ENCODE data around the gene ILF2.
"Not testable (repeated sequence)": the region's sequence is repeated elsewhere in the genome, so short reads cannot be mapped to it uniquely, and the experiment has no call there.

ILF2 gene

GRCh38 chr1:153679337-153680119, 8.7 kb upstream of the ILF2 start:
- H3K4me3 ChIP-seq = peak overlapping the region; percentile 69
- peak overlapping the region; percentile 67 for H3K9ac ChIP-seq
- peaks cover 32% of the 10 kb centered on the region for H3K4me1 ChIP-seq
- peak overlapping the region; percentile 57; the same call in 1 of the 2 replicates for H3K27ac ChIP-seq
- no peaks in the 10 kb centered on the region for H4K20me1 ChIP-seq
- no peaks in the 10 kb centered on the region for H3K36me3 ChIP-seq
- TF ChIP-seq Cebpa-rat (IDR thresholded peaks at IDR 0.05) = no peak
- H3K4me2 ChIP-seq = peak overlapping the region; percentile 88
- no peaks in the 10 kb centered on the region for H3K9me3 ChIP-seq
- peaks cover 49% of the 10 kb centered on the region for H3K27me3 ChIP-seq

- peak within 1 kb of the TSS; percentile 57; the same call in 1 of the 2 replicates for H3K27ac ChIP-seq
- peak within 1 kb of the TSS; percentile 88 for H3K4me2 ChIP-seq
- peaks cover 32% of the 10 kb centered on the region for H3K4me1 ChIP-seq
- no peak for TF ChIP-seq Cebpa-rat (IDR thresholded peaks at IDR 0.05)
- peak within 1 kb of the TSS; percentile 69 for H3K4me3 ChIP-seq
- H4K20me1 ChIP-seq = no peaks in the 10 kb centered on the region
- H3K27me3 ChIP-seq = peaks cover 49% of the 10 kb centered on the region
- no peaks in the 10 kb centered on the region for H3K9me3 ChIP-seq
- H3K36me3 ChIP-seq = no peaks in the 10 kb centered on the region
- H3K9ac ChIP-seq = peak within 1 kb of the TSS; percentile 67
These were observed 7.9 kb upstream of the ILF2 start, which contains the start of gene NPR1 for GRCh38 chr1:153678519-153679336. Gene NPR1, plus strand, starts transcription at chr1:153678688. Its CDS starts 421 bp downstream, at chr1:153679109.

DNA sequence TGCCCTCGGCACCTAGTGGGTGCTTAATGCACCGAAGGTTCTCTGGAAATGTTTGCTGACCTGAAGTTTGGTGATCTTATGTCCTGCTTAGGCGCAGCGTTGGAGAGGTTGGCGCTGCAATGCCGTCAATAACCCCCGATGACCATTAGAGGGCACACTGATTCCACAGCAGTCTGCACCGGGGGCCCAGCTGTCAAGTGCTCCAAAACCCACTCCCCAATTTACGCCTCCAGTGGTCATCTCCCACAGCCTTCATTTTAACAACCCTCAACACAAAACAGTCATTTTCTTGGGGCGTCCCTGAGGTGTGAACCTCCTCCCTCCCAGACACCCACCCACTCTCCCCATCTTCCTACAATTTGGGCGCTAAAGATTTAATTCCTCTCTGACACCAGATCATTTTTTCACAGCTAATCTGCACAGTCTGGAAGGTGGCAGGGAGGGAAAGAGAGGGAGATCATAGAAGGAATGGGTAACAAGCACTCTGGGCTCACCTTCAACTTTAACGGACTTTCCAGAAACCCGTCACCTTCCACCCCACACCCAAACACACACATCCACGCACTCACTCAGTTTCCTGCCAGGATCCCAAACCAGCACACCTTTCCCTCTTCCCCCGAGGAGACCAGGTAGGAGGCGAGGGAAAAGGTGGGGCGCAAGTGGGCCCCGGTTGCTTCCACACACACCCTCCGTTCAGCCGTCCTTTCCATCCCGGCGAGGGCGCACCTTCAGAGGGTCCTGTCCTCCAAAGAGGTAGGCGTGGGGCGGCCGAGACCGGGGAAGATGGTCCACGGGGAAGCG, 7.1 kb upstream of the ILF2 start:
- H3K9ac ChIP-seq = peak overlapping the region; percentile 67

DNA sequence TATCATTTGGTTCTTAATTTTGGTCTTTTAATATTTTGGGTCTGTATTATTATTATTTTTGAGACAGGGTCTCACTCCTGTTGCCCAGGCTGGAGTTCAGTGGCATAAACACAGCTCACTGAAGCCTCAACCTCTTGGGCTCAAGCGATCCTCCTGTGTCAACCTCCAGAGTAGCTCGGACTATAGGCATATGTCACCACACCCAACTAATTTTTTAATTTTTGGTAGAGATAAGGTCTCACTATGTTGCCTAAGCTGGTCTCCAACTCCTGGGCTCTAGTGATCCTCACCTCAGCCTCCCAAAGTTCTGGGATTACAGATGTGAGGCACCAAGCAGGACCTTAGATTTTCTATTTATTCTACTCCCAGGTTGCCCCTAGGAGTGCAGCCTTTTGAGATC, 2.7 kb upstream of the ILF2 start:
- H3K4me2 ChIP-seq = no peak overlapping the region
- H3K36me3 ChIP-seq = peaks cover 13% of the 10 kb centered on the region
- H3K9ac ChIP-seq = no peak overlapping the region
- TF ChIP-seq Cebpa-rat (IDR thresholded peaks at IDR 0.05) = no peak
- H3K4me3 ChIP-seq = no peak overlapping the region
- H4K20me1 ChIP-seq = peaks cover 15% of the 10 kb centered on the region; the same call in 1 of the 2 replicates
- peaks cover 26% of the 10 kb centered on the region for H3K4me1 ChIP-seq
- H3K9me3 ChIP-seq = no peaks in the 10 kb centered on the region
- H3K27me3 ChIP-seq = peaks cover 12% of the 10 kb centered on the region
- no peak overlapping the region for H3K27ac ChIP-seq

More for the DNA sequence above, 7.1 kb upstream of the ILF2 start:
- Histone ChIP-seq H4K20me1 (no peaks in the 10 kb centered on the region), H3K36me3 (no peaks in the 10 kb centered on the region), H3K4me2 (peak overlapping the region; percentile 88), H3K4me1 (peaks cover 32% of the 10 kb centered on the region), H3K9me3 (no peaks in the 10 kb centered on the region), H3K4me3 (peak overlapping the region; percentile 69), H3K27me3 (peaks cover 49% of the 10 kb centered on the region), H3K27ac (peak overlapping the region; percentile 57; the same call in 1 of the 2 replicates)
- no peak for TF ChIP-seq Cebpa-rat (IDR thresholded peaks at IDR 0.05)

DNA sequence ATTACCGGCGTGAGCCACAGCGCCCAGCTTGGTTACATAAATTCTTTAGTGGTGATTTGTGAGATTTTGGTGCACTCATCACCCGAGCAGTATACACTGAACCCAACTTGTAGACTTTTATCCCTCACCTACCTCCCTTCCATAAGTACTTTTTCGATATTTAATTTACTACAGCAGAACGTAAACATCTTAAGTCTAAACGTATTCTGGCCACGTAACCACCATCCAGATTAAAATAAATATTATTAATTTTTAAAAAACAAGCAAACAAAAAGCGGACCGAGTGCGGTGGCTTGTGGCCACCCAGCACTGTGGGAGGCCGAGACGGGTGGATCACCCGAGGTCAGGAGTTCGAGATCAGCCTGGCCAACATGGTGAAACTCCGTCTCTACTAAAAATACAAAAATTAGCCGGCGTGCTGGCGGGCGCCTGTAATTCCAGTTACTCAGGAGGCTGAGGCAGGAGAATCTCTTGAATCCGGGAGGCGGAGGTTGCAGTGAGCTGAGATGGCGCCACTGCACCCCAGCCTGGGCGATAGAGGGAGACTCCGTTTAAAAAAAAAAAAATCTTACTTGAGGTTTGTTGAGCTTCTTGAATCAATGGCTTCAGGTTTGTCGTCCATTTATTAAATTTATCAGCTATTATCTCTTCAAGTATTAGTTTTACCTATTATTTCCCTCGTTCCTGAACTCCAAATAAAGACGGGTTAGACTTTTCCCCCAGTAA, 998 bp upstream of the ILF2 start:
- Histone ChIP-seq H3K4me2 (peak overlapping the region; percentile 73), H4K20me1 (peaks cover 31% of the 10 kb centered on the region), H3K27ac (peak overlapping the region; percentile 57), H3K9ac (peak overlapping the region; percentile 74), H3K36me3 (peaks cover 30% of the 10 kb centered on the region), H3K4me3 (peak overlapping the region; percentile 86), H3K4me1 (peaks cover 22% of the 10 kb centered on the region)
- not testable (repeated sequence) for H3K9me3 ChIP-seq, H3K27me3 ChIP-seq

DNA sequence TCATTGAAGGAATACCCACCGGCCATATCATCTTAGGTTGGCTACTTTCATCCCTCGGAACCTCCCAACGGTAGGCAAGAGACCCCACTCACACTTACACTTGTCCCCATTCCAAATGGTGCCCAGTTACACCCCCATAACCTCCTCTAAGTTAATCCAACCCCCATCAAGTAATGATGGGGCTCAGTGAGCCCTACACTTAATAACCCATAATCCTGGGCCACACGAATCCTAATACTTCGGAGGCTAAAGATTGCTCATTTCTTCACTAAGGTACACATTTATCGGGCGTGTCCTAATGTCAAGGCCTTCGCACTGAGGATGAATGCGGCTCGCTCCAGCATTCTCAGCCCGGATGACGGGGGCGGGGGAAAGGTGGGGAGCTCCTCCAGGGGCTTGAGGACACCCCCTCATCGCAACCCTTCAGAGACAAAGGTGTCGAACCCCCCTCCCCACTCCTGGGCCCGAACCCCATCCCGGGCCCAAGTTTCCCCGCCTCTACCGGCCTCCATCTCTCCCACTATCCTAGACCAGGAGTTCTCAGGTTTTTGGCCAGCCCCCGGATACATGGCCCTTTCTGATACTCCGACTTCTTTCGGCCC, 435 bp downstream of the ILF2 start:
- peaks cover 22% of the 10 kb centered on the region for H3K4me1 ChIP-seq
- H3K4me3 ChIP-seq = peak overlapping the region; percentile 86
- H3K9ac ChIP-seq = peak overlapping the region; percentile 97
- H3K36me3 ChIP-seq = peaks cover 45% of the 10 kb centered on the region
- H3K27me3 ChIP-seq = no peaks in the 10 kb centered on the region
- H3K27ac ChIP-seq = peak overlapping the region; percentile 96
- peaks cover 45% of the 10 kb centered on the region for H4K20me1 ChIP-seq
- peak overlapping the region; percentile 93 for H3K4me2 ChIP-seq
- H3K9me3 ChIP-seq = no peaks in the 10 kb centered on the region
- no peak for TF ChIP-seq Cebpa-rat (IDR thresholded peaks at IDR 0.05)

GRCh38 chr1:153669606-153670005, 1.2 kb downstream of the ILF2 start:
- H3K9me3 ChIP-seq = no peaks in the 10 kb centered on the region
- peaks cover 52% of the 10 kb centered on the region for H3K36me3 ChIP-seq
- no peak for TF ChIP-seq Cebpa-rat (IDR thresholded peaks at IDR 0.05)
- peak overlapping the region; percentile 86 for H3K4me3 ChIP-seq
- no peaks in the 10 kb centered on the region for H3K27me3 ChIP-seq
- H3K27ac ChIP-seq = peak overlapping the region; percentile 96; the same call in 1 of the 2 replicates
- H3K9ac ChIP-seq = peak overlapping the region; percentile 97
- H4K20me1 ChIP-seq = peaks cover 49% of the 10 kb centered on the region
- H3K4me2 ChIP-seq = peak overlapping the region; percentile 93
- H3K4me1 ChIP-seq = peaks cover 22% of the 10 kb centered on the region

- not testable (repeated sequence) for H3K9me3 ChIP-seq, H3K27me3 ChIP-seq, H3K27ac ChIP-seq
- Histone ChIP-seq H3K9ac (peak overlapping the region; percentile 97; the same call in 1 of the 2 replicates), H3K36me3 (peaks cover 62% of the 10 kb centered on the region), H3K4me1 (peaks cover 22% of the 10 kb centered on the region), H3K4me2 (peak overlapping the region; percentile 93), H4K20me1 (peaks cover 57% of the 10 kb centered on the region), H3K4me3 (peak overlapping the region; percentile 86; the same call in 1 of the 2 replicates)
These were observed 2.1 kb downstream of the ILF2 start for GRCh38 chr1:153668672-153669071.
